GM19099 (cell line): ENCODE measurements around the gene LPA.
"Not testable (repeated sequence)": the region's sequence is repeated elsewhere in the genome, so short reads cannot be mapped to it uniquely, and the experiment has no call there.

Source experiments
- POLR2A ChIP-seq: IDR thresholded peaks from 3 replicates; pipeline ENCODE4 v1.6.1; 2011; ENCODE audit warnings: low read depth; ENCODE audit not compliant: insufficient read length; ENCODE audit errors: extremely low read depth

The LPA gene, protein sequence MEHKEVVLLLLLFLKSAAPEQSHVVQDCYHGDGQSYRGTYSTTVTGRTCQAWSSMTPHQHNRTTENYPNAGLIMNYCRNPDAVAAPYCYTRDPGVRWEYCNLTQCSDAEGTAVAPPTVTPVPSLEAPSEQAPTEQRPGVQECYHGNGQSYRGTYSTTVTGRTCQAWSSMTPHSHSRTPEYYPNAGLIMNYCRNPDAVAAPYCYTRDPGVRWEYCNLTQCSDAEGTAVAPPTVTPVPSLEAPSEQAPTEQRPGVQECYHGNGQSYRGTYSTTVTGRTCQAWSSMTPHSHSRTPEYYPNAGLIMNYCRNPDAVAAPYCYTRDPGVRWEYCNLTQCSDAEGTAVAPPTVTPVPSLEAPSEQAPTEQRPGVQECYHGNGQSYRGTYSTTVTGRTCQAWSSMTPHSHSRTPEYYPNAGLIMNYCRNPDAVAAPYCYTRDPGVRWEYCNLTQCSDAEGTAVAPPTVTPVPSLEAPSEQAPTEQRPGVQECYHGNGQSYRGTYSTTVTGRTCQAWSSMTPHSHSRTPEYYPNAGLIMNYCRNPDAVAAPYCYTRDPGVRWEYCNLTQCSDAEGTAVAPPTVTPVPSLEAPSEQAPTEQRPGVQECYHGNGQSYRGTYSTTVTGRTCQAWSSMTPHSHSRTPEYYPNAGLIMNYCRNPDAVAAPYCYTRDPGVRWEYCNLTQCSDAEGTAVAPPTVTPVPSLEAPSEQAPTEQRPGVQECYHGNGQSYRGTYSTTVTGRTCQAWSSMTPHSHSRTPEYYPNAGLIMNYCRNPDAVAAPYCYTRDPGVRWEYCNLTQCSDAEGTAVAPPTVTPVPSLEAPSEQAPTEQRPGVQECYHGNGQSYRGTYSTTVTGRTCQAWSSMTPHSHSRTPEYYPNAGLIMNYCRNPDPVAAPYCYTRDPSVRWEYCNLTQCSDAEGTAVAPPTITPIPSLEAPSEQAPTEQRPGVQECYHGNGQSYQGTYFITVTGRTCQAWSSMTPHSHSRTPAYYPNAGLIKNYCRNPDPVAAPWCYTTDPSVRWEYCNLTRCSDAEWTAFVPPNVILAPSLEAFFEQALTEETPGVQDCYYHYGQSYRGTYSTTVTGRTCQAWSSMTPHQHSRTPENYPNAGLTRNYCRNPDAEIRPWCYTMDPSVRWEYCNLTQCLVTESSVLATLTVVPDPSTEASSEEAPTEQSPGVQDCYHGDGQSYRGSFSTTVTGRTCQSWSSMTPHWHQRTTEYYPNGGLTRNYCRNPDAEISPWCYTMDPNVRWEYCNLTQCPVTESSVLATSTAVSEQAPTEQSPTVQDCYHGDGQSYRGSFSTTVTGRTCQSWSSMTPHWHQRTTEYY (N-terminal part only)

DNA sequence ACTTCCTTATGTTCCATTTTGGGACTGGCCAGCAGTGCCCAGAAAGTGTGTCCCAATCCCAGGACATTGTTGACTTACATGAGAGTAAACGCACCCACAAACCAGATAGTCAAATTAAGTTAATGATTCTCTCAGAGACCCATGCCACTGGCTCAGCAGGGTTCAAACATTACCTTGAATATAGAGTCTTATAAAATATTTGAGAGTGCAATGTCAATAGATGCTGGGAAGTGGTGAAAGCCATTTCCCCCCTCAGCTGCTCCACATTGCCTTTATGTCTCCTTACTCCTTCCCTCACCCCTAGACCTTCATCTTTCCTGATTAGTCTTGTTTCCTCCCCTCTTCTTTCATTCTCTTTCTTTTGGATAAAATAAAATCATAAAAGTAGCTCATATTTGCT lies at the start of gene LPA:
Gene LPA (minus strand): TSS at position 78 of the 400 bp plus-strand sequence. CDS start 61 bp downstream, at position 17.
- TF ChIP-seq POLR2A: not testable (repeated sequence)

DNA sequence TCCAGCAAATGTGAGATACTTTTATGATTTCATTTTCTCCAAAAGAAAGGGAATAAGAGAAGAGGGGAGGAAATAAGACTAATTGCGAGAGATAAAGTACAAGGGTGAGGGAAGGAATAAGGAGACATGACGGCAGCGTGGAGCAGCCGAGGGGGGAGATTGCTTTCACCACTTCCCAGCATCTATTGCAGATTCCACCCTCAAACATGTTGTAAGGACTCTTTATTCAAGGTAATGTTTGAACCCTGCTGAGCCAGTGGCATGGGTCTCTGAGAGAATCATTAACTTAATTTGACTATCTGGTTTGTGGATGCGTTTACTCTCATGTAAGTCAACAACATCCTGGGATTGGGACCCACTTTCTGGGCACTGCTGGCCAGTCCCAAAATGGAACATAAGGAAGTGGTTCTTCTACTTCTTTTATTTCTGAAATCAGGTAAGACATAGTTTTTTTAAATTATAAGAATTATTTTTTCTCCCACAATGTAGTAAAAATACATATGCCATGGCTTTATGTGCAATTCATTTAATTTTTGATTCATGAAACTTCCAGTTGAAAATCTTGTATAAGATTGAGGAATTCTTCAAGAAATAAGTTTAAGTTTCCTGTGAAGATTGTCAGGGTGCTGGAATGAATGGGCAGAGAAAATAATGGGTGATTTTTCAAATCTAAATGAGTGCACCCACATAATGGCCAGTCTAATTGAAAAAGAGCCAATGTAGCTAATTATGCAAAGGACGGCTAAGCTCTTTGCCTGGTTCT lies 38.0 kb upstream of the LPA start, which contains the start of gene PLG:
Gene PLG (plus strand): TSS at position 327 of the 763 bp plus-strand sequence. CDS start 61 bp downstream, at position 388.
- not testable (repeated sequence) for TF ChIP-seq POLR2A

DNA sequence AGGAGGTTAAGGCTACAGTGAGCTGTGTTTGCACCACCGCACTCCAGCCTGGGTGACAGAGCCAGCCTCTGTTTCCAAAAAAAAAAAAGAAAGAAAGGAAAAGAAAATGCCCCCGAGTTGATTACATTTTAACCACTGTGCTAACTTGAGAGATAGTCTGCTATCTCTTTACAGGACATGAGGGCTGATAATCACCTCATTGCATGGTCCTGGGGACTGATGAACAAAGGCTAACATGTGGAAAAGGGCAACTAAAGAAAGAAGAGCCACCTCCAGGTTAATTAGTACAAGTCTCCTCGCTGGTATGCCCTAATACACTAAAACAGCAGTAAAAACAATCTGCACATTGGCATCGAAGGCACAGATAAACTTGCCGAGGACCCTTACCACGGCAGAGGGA lies 33.8 kb upstream of the LPA start:
- TF ChIP-seq POLR2A: no peak

DNA sequence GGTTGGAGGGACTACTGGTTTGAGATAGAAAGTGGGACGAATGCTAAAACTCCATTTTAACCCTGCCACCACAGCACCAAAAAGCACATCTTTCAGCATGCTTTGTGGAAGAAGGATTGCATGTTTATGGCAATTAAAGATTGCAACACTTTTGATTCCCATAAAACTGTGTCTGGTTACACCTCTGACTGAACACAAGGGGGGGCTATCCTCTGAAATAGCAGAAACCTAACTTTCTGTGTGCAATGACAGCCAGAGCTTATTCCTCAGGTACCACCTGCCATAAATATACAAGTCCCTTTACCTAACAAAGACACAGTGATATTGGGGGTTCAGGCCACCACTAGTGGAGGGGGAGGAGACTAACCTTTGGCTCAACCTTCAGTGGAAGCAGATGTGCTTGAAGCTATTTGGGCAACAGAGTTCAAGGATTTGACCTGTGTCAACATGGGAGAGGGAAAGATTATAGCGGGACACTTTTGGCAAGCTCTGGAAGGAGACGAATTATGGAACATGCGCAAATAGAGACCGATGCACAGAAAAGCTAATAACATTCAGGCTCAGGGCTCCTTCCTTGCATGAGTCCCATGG lies 28.4 kb upstream of the LPA start:
- no peak for TF ChIP-seq POLR2A

DNA sequence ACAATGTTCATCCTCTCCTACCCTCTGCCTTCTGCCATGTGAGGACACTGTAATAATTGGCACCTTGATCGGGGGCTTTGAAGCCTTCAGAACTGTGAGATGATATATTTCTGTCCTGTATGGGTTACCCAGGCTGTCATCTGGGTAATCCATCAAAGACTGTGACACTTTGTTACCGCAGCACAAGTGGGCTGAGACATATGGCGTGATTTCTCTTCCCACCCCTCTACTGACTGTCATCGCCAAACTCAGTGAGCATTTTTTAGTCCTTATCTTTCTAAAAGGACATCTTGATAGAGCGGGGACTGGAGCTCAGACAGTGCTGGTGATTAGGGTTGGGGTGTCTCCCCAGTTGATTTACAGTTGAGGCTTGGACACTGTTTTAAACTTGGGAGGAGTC lies 27.5 kb upstream of the LPA start:
- TF ChIP-seq POLR2A: no peak

DNA sequence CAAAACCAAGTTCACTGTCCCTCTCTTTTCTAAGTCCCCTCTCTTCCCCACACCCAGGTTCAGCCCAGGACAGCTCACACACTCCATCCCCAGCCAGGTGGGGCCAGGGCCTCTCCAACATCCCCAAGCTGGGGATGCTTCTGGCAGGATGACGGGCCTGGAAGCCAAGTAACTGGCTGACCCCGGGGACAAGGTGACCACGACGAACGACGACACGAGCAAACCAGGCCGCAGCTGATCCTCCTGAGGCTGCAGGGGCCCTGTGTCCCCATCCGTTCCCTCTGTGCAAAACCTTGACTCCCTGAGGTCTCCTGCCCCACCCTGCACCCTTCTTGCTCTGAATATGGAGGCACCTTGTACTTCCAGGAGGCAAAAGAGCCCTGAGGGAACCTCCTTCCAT lies 26.4 kb upstream of the LPA start:
- TF ChIP-seq POLR2A: no peak

DNA sequence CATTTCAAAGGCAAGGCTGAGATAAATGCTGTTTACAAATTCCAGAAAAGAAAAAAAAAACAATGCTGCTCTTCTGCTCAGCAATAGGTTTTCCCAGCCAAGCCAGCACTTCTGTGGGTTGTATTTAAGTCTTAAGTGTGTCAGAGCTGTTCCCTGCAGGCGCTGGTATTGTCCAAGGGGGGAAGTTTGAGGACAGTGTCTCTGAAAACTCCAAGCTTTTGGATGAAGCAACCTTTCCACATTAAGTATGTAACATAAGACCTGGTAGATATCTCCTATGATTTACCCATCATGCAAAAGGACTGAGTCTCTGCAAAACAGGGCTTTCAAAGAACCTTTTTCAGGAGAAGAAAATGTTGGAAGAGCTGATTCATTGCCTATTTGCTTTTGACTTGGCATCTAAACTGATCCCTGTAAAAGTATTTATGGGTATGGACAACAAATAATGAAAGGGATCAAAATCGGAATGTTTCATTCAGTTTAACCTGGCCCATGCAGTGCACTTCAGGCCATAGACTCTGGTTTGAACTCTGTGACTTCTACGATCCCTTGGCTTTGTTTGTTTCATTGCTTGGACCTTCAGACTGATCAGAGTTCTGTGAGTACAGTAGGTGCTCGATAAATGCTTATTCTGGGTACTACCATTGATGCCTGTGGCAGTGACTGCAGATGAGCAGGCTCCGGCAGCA lies 21.8 kb upstream of the LPA start:
- no peak for TF ChIP-seq POLR2A

DNA sequence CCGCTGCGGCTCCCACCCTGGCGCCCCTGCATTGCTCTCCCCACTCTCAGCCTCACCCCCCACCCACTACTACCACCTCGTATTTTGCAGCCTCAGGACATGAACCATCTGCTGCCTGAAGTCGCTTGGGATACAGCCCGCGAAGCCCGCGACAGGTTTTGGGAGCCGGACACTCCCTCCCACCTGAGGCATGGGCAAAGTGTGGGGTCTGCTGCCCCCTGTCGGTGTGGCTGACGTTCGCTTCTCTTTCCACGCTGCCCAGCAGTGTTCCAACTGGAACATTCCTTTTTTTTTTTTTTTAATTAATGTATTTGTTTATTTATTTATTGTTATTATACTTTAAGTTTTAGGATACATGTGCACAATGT lies 15.3 kb upstream of the LPA start:
- TF ChIP-seq POLR2A: no peak

DNA sequence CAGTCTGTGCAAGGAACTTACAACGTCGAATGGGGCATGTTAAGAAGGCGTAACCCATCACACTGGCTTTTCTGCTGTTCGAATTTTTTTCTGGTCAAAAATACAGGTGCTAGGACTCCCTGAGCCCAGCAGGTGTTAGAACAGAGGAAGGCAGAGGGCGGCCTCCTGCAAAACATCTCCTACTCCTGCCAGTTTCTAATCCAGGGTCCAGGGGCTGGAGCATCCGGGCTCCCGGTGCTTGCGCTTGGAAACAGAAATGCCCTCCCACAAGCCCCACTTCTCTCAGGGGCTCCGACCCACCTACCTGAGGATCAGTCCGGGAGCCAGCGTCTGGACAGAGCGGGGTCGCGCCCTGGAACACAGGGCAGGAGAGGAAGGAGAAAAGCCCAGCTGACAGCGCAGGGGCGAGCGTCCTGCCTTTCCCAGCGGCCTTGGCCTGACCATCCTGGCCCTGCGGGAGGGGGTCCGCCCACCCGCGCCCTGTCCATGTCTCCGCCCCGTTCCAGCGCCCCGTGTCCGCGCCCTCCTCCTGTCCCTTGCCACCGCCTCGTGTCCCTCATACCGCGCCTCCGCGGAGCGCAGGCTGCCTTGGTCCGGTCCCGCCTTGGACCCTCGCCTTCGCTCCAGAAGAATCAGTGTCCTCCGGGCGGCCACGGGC lies 14.8 kb upstream of the LPA start:
- no peak for TF ChIP-seq POLR2A

DNA sequence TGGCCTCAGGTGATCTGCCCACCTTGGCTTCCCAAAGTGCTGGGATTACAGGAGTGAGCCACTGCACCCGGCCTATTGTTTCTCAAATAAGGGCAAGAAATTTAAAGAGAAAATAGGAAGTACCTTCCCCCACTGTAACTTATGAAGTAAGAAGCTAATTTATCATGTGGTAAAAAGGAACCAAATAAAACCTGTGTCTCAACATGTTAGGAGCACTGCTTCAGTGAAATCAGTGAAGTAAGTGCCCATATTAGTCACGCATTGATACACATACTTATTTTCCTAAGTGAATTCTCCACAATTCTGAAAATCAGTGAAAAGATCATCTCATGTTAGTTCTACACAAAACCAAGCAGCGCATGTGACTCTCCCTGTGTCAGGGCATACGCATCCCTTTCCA lies 14.2 kb upstream of the LPA start:
- no peak for TF ChIP-seq POLR2A

DNA sequence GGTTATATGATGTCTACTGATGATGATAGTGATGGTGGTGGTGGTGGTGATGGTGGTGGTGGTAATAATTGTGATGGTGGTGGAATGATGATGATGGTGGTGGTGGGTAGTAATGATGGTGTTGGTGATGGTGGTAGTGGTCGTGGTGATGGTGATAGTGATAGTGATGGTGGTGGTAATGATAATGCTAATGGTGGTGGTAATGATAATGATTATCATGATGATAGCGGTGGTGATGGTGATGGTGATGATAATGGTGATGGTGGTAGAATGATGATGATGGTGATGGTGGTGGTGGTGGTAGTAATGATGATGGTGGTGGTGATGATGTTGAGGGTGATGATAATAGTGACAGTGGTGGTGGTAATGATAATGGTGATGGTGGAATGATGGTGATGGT lies 4.5 kb upstream of the LPA start:
- TF ChIP-seq POLR2A: no peak

DNA sequence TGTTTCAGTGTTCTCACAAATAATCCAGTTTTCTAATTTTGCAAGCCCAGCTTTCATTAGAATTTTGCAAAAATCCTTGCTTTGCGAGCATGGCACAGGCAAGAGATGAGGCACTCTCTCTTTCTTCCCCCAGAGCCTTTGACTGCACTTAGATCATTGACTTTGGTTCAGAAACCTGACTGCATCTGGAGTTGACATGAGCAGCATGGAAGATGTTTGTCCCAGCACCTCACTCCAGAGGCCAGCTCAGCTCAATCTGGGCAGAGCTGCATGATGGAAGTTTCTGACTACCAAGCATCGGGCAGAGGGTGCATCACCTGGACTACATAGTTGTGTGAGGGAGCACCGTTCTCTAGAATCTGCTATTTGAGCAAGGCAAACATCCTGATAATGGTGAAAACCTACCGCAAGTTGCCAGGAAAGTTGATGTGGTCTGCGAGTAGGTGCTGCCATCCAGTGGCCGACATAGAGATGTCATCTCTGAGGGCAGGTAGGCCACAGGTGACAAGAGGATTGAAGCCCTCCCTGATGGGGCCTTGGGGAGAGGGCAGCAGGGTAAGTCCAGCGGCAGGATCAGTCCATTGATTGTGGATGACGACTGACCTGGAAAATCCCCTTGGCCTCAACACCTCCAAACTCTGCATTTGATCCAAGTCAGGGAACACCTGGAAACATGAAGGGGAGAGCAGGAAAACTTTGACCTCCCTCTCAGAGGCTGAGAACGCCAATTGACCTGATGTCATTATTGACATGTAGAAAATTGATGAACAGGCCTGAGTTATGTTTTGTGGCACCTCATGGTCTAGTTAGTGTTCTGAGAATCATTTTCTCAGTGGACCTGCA lies 3.8 kb upstream of the LPA start:
- TF ChIP-seq POLR2A: no peak
